ENCODE results near the gene ST8SIA2.

Gene ST8SIA2

GRCh38 chr15:92395098-92395635 is 1.5 kb downstream of the ST8SIA2 start:
- no peak for DNase-seq (ENCODE audit: low read depth, low spot score)
- H3K27ac ChIP-seq: no peak overlapping the region

GRCh38 chr15:92399271-92399950 is 5.7 kb downstream of the ST8SIA2 start:
- H3K27ac ChIP-seq: no peak overlapping the region
- no peak for DNase-seq (ENCODE audit: low read depth, low spot score)

- H3K27ac ChIP-seq: no peak overlapping the region
- no peak for DNase-seq (ENCODE audit: low read depth, low spot score)
These were observed 6.9 kb downstream of the ST8SIA2 start for GRCh38 chr15:92400573-92400972.

GRCh38 chr15:92400980-92401787 is 7.5 kb downstream of the ST8SIA2 start:
- DNase-seq (ENCODE audit: low read depth, low spot score): no peak
- no peak overlapping the region for H3K27ac ChIP-seq

GRCh38 chr15:92402751-92403150 is 9.1 kb downstream of the ST8SIA2 start:
- H3K27ac ChIP-seq: no peak overlapping the region

GRCh38 chr15:92405942-92406341 is 12.3 kb downstream of the ST8SIA2 start:
- H3K27ac ChIP-seq: no peak overlapping the region
- DNase-seq (ENCODE audit: low read depth, low spot score): no peak

More at GRCh38 chr15:92402751-92403150, 9.1 kb downstream of the ST8SIA2 start:
- no peak for DNase-seq (ENCODE audit: low read depth, low spot score)

GRCh38 chr15:92407321-92407720 is 13.6 kb downstream of the ST8SIA2 start:
- no peak overlapping the region for H3K27ac ChIP-seq
- no peak for DNase-seq (ENCODE audit: low read depth, low spot score)

GRCh38 chr15:92407916-92408315 is 14.2 kb downstream of the ST8SIA2 start:
- no peak overlapping the region for H3K27ac ChIP-seq
- no peak for DNase-seq (ENCODE audit: low read depth, low spot score)

- no peak for DNase-seq (ENCODE audit: low read depth, low spot score)
- H3K27ac ChIP-seq: no peak overlapping the region
These were observed 15.3 kb downstream of the ST8SIA2 start for GRCh38 chr15:92409006-92409405.

GRCh38 chr15:92409521-92409920 is 15.8 kb downstream of the ST8SIA2 start:
- DNase-seq (ENCODE audit: low read depth, low spot score): no peak

GRCh38 chr15:92410537-92410936 is 16.9 kb downstream of the ST8SIA2 start:
- no peak overlapping the region for H3K27ac ChIP-seq
- DNase-seq (ENCODE audit: low read depth, low spot score): no peak

More at GRCh38 chr15:92409521-92409920, 15.8 kb downstream of the ST8SIA2 start:
- no peak overlapping the region for H3K27ac ChIP-seq

- no peak for DNase-seq (ENCODE audit: low read depth, low spot score)
- H3K27ac ChIP-seq: no peak overlapping the region
These were observed 17.6 kb downstream of the ST8SIA2 start for GRCh38 chr15:92411256-92411655.

- DNase-seq (ENCODE audit: low read depth, low spot score): no peak
- no peak overlapping the region for H3K27ac ChIP-seq
These were observed 19.8 kb downstream of the ST8SIA2 start for GRCh38 chr15:92413510-92413909.

GRCh38 chr15:92415639-92416297 is 22.1 kb downstream of the ST8SIA2 start:
- H3K27ac ChIP-seq: no peak overlapping the region

GRCh38 chr15:92416557-92416956 is 22.9 kb downstream of the ST8SIA2 start:
- no peak for DNase-seq (ENCODE audit: low read depth, low spot score)
- H3K27ac ChIP-seq: no peak overlapping the region

More at GRCh38 chr15:92415639-92416297, 22.1 kb downstream of the ST8SIA2 start:
- no peak for DNase-seq (ENCODE audit: low read depth, low spot score)

GRCh38 chr15:92417716-92418115 is 24.0 kb downstream of the ST8SIA2 start:
- no peak for DNase-seq (ENCODE audit: low read depth, low spot score)
- H3K27ac ChIP-seq: no peak overlapping the region

GRCh38 chr15:92418864-92419263 is 25.2 kb downstream of the ST8SIA2 start:
- H3K27ac ChIP-seq: no peak overlapping the region
- DNase-seq (ENCODE audit: low read depth, low spot score): no peak

GRCh38 chr15:92421976-92422375 is 28.3 kb downstream of the ST8SIA2 start:
- no peak for DNase-seq (ENCODE audit: low read depth, low spot score)
- H3K27ac ChIP-seq: no peak overlapping the region

- no peak for DNase-seq (ENCODE audit: low read depth, low spot score)
- H3K27ac ChIP-seq: no peak overlapping the region
These were observed 32.0 kb downstream of the ST8SIA2 start for GRCh38 chr15:92425578-92426225.

- H3K27ac ChIP-seq: no peak overlapping the region
- no peak for DNase-seq (ENCODE audit: low read depth, low spot score)
These were observed 35.8 kb downstream of the ST8SIA2 start for GRCh38 chr15:92429378-92430068.

Data from epithelial cell of prostate (primary cell).